Measurements from ENCODE around the gene WDCP. TPM values are rescaled to one million over a fixed set of nuclear protein-coding genes. Genes with fewer than 3 reads are reported as not detected.

The WDCP gene
- polyA plus RNA-seq, 1 donor from 2014 or later, result 15.7 TPM

DNA sequence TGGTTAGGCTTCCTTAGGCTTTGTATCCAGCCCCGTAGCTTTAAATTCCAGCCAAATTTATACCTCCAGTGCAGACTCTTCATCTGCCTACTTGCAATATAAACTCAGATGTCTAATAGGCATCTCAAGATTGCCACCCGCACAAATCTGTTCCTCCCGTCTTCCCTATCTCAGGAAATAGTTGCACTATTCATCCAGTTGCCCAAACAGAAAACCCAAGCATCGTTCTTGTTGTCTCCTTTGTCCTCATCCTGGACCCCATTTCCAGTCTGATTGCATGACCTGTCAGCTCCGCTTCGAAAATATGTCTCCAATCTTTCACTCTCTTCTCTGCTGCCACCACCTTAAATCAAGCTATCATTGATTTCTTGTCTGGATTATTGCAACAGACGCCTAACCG is 4.6 kb upstream of the WDCP start:
- H3K4me2 ChIP-seq (ENCODE audit: low read length), result no peak overlapping the region
- H3K9me3 ChIP-seq (ENCODE audit: low read length), result no peaks in the 10 kb centered on the region
- H4K20me1 ChIP-seq (ENCODE audit: insufficient read depth), result no peaks in the 10 kb centered on the region
- H3K36me3 ChIP-seq (ENCODE audit: insufficient read depth, low read length), result no peaks in the 10 kb centered on the region
- H3K27ac ChIP-seq (ENCODE audit: low read length), result no peak overlapping the region
- no peak overlapping the region for H3K9ac ChIP-seq (ENCODE audit: low read length)
- no peaks in the 10 kb centered on the region for H3K9me2 ChIP-seq (ENCODE audit: insufficient read depth, low read length)
- no peak overlapping the region for H3K4me3 ChIP-seq (ENCODE audit: low read length)
- H3F3A ChIP-seq (ENCODE audit: insufficient read depth, low read length, poor library complexity, severe bottlenecking), result no peaks in the 10 kb centered on the region
- H2AFZ ChIP-seq (ENCODE audit: low read depth, low read length), result no peak overlapping the region
- TF ChIP-seq EZH2 (IDR thresholded peaks at IDR 0.05; ENCODE audit: borderline replicate concordance, insufficient read depth, low read length, poor library complexity, severe bottlenecking), result no peak
- TF ChIP-seq, protein P1, sequence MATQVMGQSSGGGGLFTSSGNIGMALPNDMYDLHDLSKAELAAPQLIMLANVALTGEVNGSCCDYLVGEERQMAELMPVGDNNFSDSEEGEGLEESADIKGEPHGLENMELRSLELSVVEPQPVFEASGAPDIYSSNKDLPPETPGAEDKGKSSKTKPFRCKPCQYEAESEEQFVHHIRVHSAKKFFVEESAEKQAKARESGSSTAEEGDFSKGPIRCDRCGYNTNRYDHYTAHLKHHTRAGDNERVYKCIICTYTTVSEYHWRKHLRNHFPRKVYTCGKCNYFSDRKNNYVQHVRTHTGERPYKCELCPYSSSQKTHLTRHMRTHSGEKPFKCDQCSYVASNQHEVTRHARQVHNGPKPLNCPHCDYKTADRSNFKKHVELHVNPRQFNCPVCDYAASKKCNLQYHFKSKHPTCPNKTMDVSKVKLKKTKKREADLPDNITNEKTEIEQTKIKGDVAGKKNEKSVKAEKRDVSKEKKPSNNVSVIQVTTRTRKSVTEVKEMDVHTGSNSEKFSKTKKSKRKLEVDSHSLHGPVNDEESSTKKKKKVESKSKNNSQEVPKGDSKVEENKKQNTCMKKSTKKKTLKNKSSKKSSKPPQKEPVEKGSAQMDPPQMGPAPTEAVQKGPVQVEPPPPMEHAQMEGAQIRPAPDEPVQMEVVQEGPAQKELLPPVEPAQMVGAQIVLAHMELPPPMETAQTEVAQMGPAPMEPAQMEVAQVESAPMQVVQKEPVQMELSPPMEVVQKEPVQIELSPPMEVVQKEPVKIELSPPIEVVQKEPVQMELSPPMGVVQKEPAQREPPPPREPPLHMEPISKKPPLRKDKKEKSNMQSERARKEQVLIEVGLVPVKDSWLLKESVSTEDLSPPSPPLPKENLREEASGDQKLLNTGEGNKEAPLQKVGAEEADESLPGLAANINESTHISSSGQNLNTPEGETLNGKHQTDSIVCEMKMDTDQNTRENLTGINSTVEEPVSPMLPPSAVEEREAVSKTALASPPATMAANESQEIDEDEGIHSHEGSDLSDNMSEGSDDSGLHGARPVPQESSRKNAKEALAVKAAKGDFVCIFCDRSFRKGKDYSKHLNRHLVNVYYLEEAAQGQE (IDR thresholded peaks at IDR 0.05; ENCODE audit: borderline replicate concordance), result no peak
- TF ChIP-seq, protein P2, sequence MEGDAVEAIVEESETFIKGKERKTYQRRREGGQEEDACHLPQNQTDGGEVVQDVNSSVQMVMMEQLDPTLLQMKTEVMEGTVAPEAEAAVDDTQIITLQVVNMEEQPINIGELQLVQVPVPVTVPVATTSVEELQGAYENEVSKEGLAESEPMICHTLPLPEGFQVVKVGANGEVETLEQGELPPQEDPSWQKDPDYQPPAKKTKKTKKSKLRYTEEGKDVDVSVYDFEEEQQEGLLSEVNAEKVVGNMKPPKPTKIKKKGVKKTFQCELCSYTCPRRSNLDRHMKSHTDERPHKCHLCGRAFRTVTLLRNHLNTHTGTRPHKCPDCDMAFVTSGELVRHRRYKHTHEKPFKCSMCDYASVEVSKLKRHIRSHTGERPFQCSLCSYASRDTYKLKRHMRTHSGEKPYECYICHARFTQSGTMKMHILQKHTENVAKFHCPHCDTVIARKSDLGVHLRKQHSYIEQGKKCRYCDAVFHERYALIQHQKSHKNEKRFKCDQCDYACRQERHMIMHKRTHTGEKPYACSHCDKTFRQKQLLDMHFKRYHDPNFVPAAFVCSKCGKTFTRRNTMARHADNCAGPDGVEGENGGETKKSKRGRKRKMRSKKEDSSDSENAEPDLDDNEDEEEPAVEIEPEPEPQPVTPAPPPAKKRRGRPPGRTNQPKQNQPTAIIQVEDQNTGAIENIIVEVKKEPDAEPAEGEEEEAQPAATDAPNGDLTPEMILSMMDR (IDR thresholded peaks at IDR 0.05; ENCODE audit: poor library complexity, severe bottlenecking), result no peak
- no peak for TF ChIP-seq POLR2AphosphoS5 (IDR thresholded peaks at IDR 0.05)
- no peak for TF ChIP-seq EP300 (conservative IDR thresholded peaks at IDR 0.05; ENCODE audit: poor library complexity, severe bottlenecking)
- TF ChIP-seq TAF1 (IDR thresholded peaks at IDR 0.05; ENCODE audit: low read depth), result no peak
- TF ChIP-seq RAD21 (conservative IDR thresholded peaks at IDR 0.05), result no peak
- no peak for TF ChIP-seq MXI1 (conservative IDR thresholded peaks at IDR 0.05; ENCODE audit: poor library complexity, severe bottlenecking)
- no peak for TF ChIP-seq SMC3 (conservative IDR thresholded peaks at IDR 0.05; ENCODE audit: poor library complexity)
- no peaks in the 10 kb centered on the region for H3K79me2 ChIP-seq (replicated peaks; ENCODE audit: insufficient read depth, low read length)
- H3K27me3 ChIP-seq (ENCODE audit: insufficient read depth, low read depth, low read length), result no peaks in the 10 kb centered on the region

DNA sequence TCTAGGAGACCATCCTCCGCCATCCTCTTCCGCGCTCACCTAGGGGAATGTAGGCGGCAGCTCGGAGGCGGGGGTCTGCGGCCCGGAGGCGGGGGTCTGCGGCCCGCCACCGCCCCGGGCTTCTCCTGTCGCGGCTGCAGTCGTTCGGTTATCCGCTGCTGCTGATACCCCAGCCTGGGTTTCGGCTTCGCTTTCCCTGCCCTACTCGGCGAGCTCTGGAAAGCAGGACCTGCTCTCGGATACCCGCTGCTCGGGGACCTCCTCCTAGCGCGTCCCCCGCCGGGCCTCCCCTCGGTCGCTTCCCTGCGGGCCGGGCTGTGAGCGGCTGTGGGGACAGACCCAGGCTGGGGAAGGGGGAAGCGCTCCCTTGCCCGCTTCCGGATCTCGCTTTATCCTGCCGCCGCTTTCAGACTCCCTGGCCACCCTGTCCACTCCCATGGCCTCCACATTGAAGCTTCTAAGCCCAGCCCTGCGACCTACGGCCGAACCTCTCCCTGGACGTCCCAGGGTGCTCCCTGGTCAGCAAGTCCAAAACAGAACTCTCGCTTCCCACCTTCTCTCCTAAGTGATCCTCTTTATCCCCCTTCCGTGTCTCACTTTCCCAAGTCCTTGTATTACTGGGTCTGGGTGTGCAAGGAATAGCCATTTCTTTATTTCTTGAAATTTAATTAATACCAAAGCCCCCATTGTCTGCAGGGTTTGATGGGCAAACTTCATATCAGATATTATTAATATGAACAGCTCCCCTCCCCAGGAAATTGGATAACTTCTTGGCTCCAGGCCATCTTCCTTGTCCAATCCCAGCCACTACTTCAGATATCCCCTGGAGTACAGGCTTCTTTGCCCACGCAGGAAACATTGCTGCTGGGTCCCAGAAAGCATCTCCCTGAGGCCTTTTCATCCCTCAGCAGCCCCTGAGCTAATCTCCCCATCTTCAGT is 3.1 kb upstream of the WDCP start:
- peak overlapping the region; percentile 83 for H2AFZ ChIP-seq (ENCODE audit: low read depth, low read length)
- peak overlapping the region; percentile 94 for H3K4me3 ChIP-seq (ENCODE audit: low read length)
- H3K27me3 ChIP-seq (ENCODE audit: insufficient read depth, low read depth, low read length), result no peaks in the 10 kb centered on the region
- TF ChIP-seq POLR2AphosphoS5 (IDR thresholded peaks at IDR 0.05), result no peak
- no peak for TF ChIP-seq MXI1 (conservative IDR thresholded peaks at IDR 0.05; ENCODE audit: poor library complexity, severe bottlenecking)
- TF ChIP-seq EZH2 (IDR thresholded peaks at IDR 0.05; ENCODE audit: borderline replicate concordance, insufficient read depth, low read length, poor library complexity, severe bottlenecking), result no peak
- no peak for TF ChIP-seq SMC3 (conservative IDR thresholded peaks at IDR 0.05; ENCODE audit: poor library complexity)
- TF ChIP-seq RAD21 (conservative IDR thresholded peaks at IDR 0.05), result no peak
- TF ChIP-seq TAF1 (IDR thresholded peaks at IDR 0.05; ENCODE audit: low read depth), result no peak
- TF ChIP-seq, protein P1 (IDR thresholded peaks at IDR 0.05; ENCODE audit: borderline replicate concordance), result no peak
- no peak for TF ChIP-seq EP300 (conservative IDR thresholded peaks at IDR 0.05; ENCODE audit: poor library complexity, severe bottlenecking)
- TF ChIP-seq, protein P2 (IDR thresholded peaks at IDR 0.05; ENCODE audit: poor library complexity, severe bottlenecking), result no peak
- H3K9me2 ChIP-seq (ENCODE audit: insufficient read depth, low read length), result no peaks in the 10 kb centered on the region
- H3K27ac ChIP-seq (ENCODE audit: low read length), result peak overlapping the region; percentile 24
- no peaks in the 10 kb centered on the region for H3K9me3 ChIP-seq (ENCODE audit: low read length)
- no peaks in the 10 kb centered on the region for H3F3A ChIP-seq (ENCODE audit: insufficient read depth, low read length, poor library complexity, severe bottlenecking)
- peaks cover 9% of the 10 kb centered on the region for H3K79me2 ChIP-seq (replicated peaks; ENCODE audit: insufficient read depth, low read length)
- peak overlapping the region; percentile 84 for H3K9ac ChIP-seq (ENCODE audit: low read length)
- no peaks in the 10 kb centered on the region for H4K20me1 ChIP-seq (ENCODE audit: insufficient read depth)
- H3K4me2 ChIP-seq (ENCODE audit: low read length), result peak overlapping the region; percentile 79
- H3K36me3 ChIP-seq (ENCODE audit: insufficient read depth, low read length), result no peaks in the 10 kb centered on the region
